GM19455 (cell line): ENCODE results near the gene TGFBR3.
"Not testable (repeated sequence)": the region's sequence is repeated elsewhere in the genome, so short reads cannot be mapped to it uniquely, and the experiment has no call there.

ENCODE experiments used
- ATAC-seq: cut with Tn5 transposase; IDR thresholded peaks from one replicate; pipeline ENCODE4 v1.9.1; 2021; ENCODE audit not compliant: unreplicated experiment

The TGFBR3 gene

GRCh38 chr1:91851130-91852010 is 34.6 kb downstream of the TGFBR3 start:
- ATAC-seq = no peak

- ATAC-seq = no peak
Observed at GRCh38 chr1:91850708-91851107, 35.2 kb downstream of the TGFBR3 start.

GRCh38 chr1:91847851-91848250 is 38.1 kb downstream of the TGFBR3 start:
- ATAC-seq = no peak

DNA sequence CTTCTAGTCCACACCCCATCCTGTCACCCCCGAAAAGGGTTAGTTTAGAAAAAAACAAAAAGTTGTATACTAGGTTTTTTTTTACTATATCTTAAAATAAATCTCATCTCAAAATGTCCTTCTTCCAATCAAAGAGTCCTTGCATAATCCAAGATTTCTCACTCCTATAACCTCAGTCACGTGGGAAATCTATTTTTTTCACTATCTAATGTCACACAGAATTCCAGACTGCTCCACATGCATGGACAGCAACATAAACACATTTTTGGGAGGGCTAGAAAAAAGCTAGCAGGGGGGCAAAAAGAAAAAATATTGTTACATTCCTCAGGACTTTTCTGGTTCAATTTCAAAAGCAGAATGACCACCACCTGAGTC is 39.3 kb downstream of the TGFBR3 start:
- ATAC-seq = no peak

GRCh38 chr1:91846007-91846638 is 39.8 kb downstream of the TGFBR3 start:
- no peak for ATAC-seq

DNA sequence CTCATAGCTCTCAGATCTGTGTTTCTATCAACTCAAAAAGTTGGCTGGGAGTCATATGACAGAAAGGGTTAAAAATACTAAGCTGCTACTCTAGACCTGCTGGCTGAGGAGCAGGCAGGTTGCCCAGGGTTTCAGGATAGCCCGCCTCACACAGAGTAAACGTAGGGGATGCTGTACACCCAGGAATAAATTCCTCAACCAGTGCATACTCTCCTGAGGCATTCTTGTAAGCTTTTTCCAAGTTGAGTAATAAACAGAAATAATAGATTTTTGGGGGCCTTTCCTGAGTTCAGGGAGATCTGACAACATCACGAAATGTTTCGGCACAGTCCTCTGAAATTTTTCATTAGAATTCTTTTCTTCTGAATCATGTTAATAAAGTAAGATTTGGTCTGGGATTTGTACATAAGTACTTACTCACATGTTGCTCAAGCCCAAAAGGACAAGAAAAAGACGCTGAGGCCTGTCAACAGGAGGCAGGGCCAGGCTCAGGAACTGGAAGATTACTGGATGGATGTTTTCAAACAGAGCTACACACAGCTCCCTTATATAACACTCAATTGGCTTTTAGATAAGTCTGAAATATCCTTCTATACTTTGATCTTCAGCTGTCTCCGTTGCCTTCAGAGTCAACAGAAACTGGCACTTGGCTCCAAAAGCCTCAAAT is 41.0 kb downstream of the TGFBR3 start:
- ATAC-seq = no peak

DNA sequence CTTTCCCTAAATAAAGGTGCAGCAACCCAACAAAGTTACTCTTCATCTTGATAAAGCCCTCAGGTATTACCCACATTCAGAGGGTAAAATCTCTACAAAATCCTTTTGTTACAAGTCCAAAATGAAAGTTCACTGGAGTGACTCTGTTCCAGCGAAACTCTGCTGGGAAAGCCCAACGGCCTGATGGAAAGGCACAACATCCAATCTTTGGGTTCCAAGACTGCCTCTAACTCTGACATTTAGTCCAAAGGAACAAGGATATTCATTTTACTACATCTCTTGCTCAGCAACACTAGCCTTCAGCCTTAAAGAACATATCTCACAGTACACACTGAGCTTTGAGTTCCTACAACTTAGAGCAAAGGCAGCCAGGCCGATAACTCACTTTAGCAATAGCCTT is 42.1 kb downstream of the TGFBR3 start:
- no peak for ATAC-seq

DNA sequence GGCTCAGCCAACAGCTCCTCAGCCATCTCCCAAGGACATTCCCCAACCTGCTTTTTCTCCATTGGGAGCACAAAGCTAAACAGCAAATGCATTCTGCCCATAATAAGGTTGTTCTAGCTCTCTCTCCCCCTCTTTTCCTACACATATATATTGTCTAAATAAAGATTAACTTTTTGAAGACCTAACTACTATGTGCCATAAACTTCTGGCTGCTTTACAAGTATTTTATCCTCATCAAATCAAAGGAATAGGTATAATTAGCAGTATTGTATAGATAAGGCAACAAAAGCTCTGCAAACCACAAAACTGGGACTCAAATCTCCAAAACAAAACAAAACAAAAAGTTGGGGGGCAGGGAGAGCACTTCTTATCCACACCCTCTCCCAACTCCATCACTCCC is 43.4 kb downstream of the TGFBR3 start:
- ATAC-seq = no peak

DNA sequence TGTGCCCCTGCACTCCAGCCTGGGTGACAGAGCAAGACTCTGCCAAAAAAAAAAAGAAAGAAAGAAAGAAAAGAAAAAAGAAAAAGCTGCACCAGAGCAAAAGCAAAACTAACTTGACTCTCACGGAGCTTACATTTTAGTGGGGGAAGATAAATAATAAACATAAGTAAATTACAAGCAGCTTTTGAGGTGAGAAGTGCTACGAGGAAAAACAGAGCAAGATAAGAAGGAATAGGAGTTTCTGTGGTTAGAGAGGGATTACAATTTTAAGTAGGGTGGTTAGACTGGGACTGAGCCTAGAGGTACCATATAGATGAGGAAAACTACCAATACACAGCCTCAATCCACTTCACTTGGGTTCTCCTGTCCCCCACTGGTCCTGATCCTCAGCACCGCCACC is 43.9 kb downstream of the TGFBR3 start:
- no peak for ATAC-seq

DNA sequence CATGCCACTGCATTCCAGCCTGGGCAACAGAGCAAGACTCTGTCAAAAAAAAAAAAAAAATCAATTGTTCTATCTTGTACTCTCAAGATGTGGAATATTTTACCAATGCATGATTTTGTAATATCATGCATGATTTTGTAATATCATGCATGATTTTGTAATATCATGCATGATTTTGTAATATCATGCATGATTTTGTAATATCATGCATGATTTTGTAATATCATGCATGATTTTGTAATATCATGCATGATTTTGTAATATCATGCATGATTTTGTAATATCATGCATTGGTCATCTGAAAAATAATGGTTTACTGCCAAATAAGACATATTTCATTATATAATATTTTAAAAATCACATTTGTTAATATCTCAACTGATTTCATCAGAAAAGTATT is 45.7 kb downstream of the TGFBR3 start:
- ATAC-seq = not testable (repeated sequence)

GRCh38 chr1:91836331-91837040 is 49.5 kb downstream of the TGFBR3 start:
- ATAC-seq = no peak

DNA sequence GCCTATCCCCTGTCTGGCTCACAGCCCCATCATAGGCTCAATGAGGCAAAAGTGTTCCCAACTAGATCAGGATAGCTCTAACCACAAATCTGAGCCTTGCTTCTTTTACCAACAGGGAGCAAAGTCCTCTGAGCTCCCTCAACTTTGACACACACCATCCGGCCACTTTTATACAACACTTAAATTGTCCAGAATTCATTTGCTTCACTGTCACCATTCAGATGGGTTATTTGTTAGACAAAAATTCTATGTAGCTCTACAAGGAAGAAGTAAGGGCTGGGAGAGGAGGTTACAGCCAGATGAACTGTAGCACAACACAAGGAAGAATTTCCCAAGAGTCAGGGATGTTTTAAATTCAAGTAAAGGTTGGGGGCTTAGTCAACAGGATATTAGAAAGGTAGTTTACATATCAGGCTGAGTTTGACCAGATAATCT is 50.8 kb downstream of the TGFBR3 start:
- ATAC-seq = no peak

GRCh38 chr1:91834549-91834948 is 51.4 kb downstream of the TGFBR3 start:
- not testable (repeated sequence) for ATAC-seq

DNA sequence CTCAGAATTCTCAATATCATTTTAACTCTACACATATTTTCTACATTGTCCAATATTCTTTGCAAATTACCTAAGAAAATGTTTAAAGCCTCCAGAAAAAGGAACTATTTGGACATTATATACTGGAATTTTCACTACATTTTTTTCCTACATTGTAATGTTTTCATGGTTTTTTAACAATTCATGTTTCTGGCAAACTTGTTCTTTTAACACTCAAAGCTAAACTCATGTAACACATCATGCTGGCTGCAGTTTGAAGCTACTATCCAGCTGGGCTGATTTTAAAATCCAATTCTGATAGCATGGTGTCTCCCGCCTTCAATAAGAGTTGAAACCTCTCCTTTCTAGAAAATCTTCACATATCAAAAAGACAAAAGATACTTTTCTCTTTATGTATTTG is 52.0 kb downstream of the TGFBR3 start:
- no peak for ATAC-seq

- ATAC-seq = no peak
Observed at GRCh38 chr1:91831132-91831930, 54.6 kb downstream of the TGFBR3 start.

DNA sequence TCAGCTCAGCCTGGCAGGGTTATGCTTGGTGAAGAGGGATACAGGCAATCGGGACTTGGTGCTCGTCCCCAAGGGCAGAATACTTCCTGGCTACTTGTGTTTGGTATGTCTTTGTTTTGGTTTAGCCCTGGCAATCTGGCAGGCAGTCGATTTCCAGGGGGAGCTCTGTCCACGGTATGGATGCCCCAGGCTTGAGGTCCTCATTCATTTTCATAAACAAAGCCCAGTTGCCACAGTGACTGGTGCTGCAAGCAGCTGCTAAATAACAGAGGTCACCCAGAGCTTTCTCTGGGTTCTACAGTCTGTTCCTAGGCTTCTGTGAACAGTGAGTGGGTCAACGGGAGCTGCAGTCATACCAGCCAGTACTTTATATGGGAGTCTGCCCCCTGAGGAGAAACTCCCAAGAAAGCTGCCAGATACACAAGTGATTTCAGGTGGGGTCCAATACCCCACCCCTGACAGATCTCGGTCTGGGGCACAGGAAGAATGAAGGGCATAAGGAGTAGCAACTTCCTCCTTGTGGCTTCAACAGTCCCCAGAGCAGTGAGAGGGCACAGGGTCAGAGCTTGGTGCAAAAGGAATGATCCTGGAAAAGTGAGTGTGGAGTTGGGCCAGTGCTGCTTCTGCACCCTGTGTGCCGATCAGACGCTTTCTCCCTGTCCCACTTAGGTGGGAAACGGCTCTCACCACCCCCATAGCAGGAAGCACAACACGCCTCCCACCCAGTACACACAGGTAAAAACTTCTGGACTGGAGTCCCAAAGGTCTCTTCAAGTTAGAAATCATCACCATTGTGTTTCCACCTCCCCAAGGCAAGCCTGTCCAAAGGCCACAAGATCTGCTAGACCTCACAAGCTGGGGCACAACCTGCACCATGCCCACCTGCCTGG is 55.5 kb downstream of the TGFBR3 start:
- ATAC-seq = no peak

GRCh38 chr1:91829293-91830153 is 56.4 kb downstream of the TGFBR3 start:
- no peak for ATAC-seq

DNA sequence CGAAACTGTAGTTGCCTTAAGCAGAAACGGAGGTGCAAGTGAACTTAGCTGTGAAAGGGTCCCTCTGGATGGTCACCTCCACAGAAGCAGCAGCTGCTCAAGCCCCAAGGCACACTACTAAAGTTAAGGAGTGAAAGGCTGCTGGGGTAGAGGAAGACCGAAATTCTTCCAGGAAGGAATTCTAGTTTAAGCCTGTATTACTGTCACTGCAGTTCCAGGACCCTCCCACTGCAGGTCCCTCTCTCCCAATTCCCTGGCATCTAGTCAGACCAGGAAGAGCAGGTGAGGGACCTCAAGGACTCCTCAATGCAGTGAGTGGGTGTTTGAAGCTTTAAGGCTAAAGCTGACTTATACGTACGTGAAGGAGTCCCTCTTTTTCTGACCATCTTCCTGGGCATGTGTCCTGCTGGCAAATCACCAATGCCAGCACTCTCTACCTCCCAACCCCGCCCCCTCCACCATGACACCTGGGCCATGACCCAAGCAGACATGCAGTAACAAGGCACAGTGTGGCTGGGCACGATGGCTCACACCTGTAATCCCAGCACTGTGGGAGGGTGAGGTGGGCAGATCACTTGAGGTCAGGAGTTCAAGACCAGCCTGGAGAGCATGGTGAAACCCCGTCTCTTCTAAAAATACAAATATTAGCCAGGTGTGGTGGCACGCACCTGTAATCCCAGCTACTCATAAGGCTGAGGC is 57.2 kb downstream of the TGFBR3 start:
- ATAC-seq = no peak
